Right atrium auricular region (tissue), 2 donors: ENCODE results near the gene ADCK2. TPM values are rescaled to one million over a fixed set of nuclear protein-coding genes. Genes with fewer than 3 reads are reported as not detected.

Source experiments
- DNase-seq: peaks from one replicate; pipeline ENCODE4 v3.0.0-alpha.2; 2019; ENCODE audit warnings: low spot score
- H3K27ac ChIP-seq, 2 donors: fragments of 200-600 bp; sonication (generic); 1 replicate in 1 of 2; 2 replicates in 1 of 2; pipeline ENCODE4 v1.5.1; 2016 to 2019
- H3K27me3 ChIP-seq, 2 donors: fragments of 200-600 bp; sonication (generic); one replicate each; pipeline versions ENCODE4 v1.5.1 to v1.6.0; 2017 to 2019
- H3K36me3 ChIP-seq: fragments of 200-600 bp; sonication (generic); one replicate; pipeline ENCODE4 v1.5.1; 2016
- H3K4me1 ChIP-seq, 2 donors: fragments of 200-600 bp; sonication (generic); one replicate each; pipeline versions ENCODE4 v1.5.1 to v1.6.0; 2017 to 2019
- H3K4me3 ChIP-seq, 2 donors: fragments of 200-600 bp; sonication (generic); 1 replicate in 1 of 2; 2 replicates in 1 of 2; pipeline ENCODE4 v1.5.1; 2017 to 2019; ENCODE audit warnings: mild to moderate bottlenecking in 1 of 2, moderate library complexity in 1 of 2
- H3K9me3 ChIP-seq, 2 donors: fragments of 200-600 bp; sonication (generic); one replicate each; pipeline ENCODE4 v1.5.1; 2019
- CTCF ChIP-seq, 2 donors: fragments of 200-600 bp; sonication (generic); IDR thresholded peaks; one replicate each; pipeline ENCODE4 v1.5.1; 2019; ENCODE audit warnings: antibody characterized with exemption in 2 of 2
- total RNA-seq, 2 donors: library from RNA; depleted of rRNA; stranded (reverse); fragments of >200 nt; gene quantifications; one replicate each; pipeline ENCODE4 v1.1.0, GENCODE V29; 2016

The ADCK2 gene
- total RNA-seq, 2 donors from 2014 or later = 16.6 to 21.8 TPM

GRCh38 chr7:140684066-140684950, 11.6 kb downstream of the ADCK2 start:
- no peak overlapping the region for H3K4me3 ChIP-seq
- no peaks in the 10 kb centered on the region for H3K9me3 ChIP-seq
- no peak for TF ChIP-seq CTCF (IDR thresholded peaks at IDR 0.05)
- peaks cover 36% of the 10 kb centered on the region for H3K36me3 ChIP-seq
- no peak for DNase-seq
- no peak overlapping the region for H3K27ac ChIP-seq
- no peaks in the 10 kb centered on the region for H3K27me3 ChIP-seq
- H3K4me1 ChIP-seq = no peaks in the 10 kb centered on the region

- DNase-seq = peak; percentile 48
- Histone ChIP-seq H3K4me3 (no peak overlapping the region), H3K9me3 (no peaks in the 10 kb centered on the region), H3K27ac (no peak overlapping the region), H3K27me3 (no peaks in the 10 kb centered on the region), H3K36me3 (peaks cover 40% of the 10 kb centered on the region), H3K4me1 (no peaks in the 10 kb centered on the region)
- TF ChIP-seq CTCF (IDR thresholded peaks at IDR 0.05) = no peak
Observed at GRCh38 chr7:140685407-140686087, 12.8 kb downstream of the ADCK2 start.

GRCh38 chr7:140686921-140687320, 14.2 kb downstream of the ADCK2 start:
- no peak overlapping the region for H3K4me3 ChIP-seq
- no peak for TF ChIP-seq CTCF (IDR thresholded peaks at IDR 0.05)
- peaks cover 45% of the 10 kb centered on the region for H3K36me3 ChIP-seq
- H3K27me3 ChIP-seq = no peaks in the 10 kb centered on the region
- DNase-seq = no peak
- H3K9me3 ChIP-seq = no peaks in the 10 kb centered on the region
- H3K27ac ChIP-seq = no peak overlapping the region
- H3K4me1 ChIP-seq = no peaks in the 10 kb centered on the region

- no peak overlapping the region for H3K27ac ChIP-seq
- no peak for TF ChIP-seq CTCF (IDR thresholded peaks at IDR 0.05)
- H3K9me3 ChIP-seq = no peaks in the 10 kb centered on the region
- peaks cover 38% of the 10 kb centered on the region for H3K36me3 ChIP-seq
- H3K4me1 ChIP-seq = no peaks in the 10 kb centered on the region
- H3K27me3 ChIP-seq = no peaks in the 10 kb centered on the region
- peak; percentile 46 for DNase-seq
- H3K4me3 ChIP-seq = no peak overlapping the region
Observed at GRCh38 chr7:140688341-140688740, 15.6 kb downstream of the ADCK2 start.

- TF ChIP-seq CTCF (IDR thresholded peaks at IDR 0.05) = no peak
- no peak overlapping the region for H3K27ac ChIP-seq
- H3K27me3 ChIP-seq = no peaks in the 10 kb centered on the region
- no peak for DNase-seq
- H3K4me3 ChIP-seq = no peak overlapping the region
- no peaks in the 10 kb centered on the region for H3K4me1 ChIP-seq
- no peaks in the 10 kb centered on the region for H3K9me3 ChIP-seq
- peaks cover 38% of the 10 kb centered on the region for H3K36me3 ChIP-seq
Observed at GRCh38 chr7:140689199-140690152, 16.7 kb downstream of the ADCK2 start.
